Measurements from ENCODE around the gene CUX1. TPM values are rescaled to one million over a fixed set of nuclear protein-coding genes. Genes with fewer than 3 reads are reported as not detected.
"Not testable (repeated sequence)": the region's sequence is repeated elsewhere in the genome, so short reads cannot be mapped to it uniquely, and the experiment has no call there.

CUX1 gene
- polyA plus RNA-seq, 3 donors = 80.1 to 95.7 (median 93.4) TPM

DNA sequence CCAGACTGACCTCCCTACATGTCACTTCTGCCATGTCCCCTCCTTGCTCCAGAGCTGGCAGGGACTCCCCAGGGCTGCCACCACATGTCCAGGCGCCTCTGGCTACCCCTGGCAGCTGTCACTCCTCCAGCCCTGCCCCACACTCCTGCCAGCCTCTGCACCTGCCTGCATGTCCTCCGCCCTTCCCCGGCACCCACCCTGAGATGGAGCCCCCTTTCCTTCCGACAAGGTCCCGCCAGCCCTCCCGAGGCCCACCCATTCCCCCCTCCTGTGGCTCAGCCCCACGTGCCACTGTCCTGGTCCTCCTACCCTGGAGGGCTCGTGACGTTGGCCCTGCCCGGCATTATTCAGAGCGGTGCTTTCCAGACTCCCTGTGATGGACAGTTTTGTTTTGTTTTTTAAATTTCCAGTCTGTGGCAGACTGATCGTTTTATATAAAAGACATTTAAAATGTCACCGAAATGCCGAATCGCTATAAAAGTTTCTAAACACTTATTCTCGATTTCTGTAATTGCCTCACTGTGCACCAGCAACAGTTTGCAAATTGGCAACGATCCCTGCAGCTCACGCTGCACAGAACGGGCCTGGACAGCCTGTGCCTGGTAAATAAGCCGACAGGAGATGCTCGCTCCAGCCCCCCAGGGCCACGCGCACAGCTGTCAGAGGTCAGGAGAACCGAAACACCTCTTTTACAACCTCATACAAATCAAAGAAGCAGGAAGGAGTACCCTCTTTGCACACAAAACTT is 358.2 kb downstream of the CUX1 start:
- peak; percentile 30 for DNase-seq

DNA sequence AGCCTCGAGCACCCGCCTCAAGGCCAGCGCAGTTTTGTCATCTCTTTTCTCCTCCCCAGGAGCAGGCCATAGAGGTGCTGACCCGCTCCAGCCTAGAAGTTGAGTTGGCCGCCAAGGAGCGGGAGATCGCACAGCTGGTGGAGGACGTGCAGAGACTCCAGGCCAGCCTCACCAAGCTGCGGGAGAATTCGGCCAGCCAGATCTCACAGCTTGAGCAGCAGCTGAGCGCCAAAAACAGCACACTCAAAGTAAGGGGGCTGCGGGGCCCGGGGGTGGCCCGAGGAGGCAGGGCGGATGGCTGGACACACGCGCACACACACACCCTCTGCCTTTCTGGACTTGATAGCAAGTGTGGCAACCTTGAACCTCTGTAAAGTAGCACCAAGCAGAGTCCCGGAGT is 361.0 kb downstream of the CUX1 start:
- no peak for DNase-seq

- DNase-seq = no peak
These were observed 363.3 kb downstream of the CUX1 start for GRCh38 chr7:102180727-102181126.

DNA sequence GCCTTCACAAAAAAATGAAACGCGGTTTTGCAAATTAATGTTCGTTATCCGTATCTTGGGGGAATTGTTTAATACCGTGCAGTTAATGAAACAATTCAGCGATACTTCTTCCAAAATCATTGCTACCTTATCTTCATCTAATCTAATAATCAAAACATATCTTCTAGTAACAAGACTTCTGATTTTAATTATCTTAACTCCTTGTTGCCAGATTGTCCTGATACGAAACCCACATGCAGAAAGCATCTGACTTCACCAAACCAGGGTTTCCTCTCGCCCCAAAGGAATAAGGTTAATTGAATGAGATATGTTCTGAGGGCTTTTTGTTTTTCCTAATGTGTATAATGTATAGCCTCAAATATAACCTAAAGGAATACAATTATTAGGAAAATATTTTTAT is 364.1 kb downstream of the CUX1 start:
- no peak for DNase-seq

- no peak for DNase-seq
These were observed 364.6 kb downstream of the CUX1 start for GRCh38 chr7:102182016-102182415.

DNA sequence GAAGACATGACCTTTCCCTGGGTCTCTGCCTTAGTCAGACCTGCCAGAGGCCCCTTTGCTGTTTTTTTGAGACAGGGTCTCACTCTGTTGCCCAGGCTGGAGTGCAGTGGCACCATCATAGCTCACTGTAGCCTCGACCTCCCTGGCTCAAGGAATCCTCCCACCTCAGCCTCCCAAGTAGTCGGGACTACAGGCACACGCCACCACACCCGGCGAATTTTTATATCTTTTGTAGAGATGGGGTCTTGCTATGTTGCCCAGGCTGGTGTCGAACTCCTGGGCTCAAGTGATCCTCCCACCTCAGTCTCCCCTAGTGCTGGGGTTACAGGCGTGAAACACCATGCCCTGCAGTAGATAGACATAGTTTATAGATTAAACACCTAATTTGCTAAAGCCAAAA is 366.4 kb downstream of the CUX1 start:
- DNase-seq = not testable (repeated sequence)

DNA sequence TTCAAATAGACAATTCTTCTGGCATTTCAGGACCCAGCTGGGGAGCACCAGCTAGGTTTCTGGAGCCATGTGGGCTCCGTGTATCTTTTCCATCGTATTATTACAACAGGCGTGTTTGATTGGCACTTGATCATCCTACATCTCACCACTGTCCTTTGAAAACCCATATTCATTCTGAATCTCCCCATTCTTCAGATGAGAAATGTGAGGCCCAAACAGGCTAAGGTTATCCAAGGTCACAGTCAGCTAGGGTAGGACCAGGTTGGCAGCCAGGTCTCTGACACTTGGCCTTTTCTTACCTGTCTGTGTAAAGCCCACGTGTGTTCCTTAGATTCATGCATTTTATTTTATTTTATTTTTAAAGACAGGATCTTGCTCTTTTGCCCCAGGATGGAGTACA is 366.9 kb downstream of the CUX1 start:
- DNase-seq = no peak

DNA sequence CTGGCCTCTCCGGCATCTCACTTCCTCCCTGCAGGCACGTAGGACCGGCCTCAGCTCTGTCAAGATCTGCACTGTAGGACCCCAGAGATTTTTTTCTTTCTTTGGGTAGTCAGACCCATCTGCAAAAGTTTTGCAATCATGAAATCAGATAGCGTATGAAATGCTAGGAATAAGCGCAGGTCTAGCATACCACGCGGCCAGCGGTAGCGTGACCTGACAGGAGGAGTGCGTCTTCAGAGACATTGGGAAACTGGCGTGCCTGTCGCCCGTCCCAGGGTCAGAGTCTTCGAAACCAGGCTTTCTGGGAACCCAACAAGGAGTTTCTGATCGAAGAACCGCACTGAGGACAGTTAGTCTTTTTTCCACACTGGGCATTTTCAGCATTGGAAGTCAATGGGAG is 368.4 kb downstream of the CUX1 start:
- DNase-seq = no peak

DNA sequence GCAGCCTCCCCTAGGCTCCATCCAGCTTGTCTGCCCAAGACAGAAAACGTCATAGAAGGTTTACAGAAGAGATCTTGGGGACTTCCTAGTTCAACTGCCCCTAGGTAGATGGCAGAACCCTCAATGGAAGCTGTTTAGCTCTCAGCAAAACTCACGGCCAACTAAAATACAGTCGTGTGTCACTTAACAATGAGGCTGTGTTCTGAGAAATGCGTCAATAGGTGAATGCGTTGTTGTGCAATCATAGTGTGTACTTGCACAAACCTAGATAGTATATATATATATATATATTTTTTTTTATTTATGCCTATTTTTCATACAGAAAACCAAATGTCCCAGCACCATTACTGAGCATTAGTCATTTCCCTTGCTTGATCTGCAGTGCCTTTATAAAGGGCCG is 368.9 kb downstream of the CUX1 start:
- no peak for DNase-seq

DNA sequence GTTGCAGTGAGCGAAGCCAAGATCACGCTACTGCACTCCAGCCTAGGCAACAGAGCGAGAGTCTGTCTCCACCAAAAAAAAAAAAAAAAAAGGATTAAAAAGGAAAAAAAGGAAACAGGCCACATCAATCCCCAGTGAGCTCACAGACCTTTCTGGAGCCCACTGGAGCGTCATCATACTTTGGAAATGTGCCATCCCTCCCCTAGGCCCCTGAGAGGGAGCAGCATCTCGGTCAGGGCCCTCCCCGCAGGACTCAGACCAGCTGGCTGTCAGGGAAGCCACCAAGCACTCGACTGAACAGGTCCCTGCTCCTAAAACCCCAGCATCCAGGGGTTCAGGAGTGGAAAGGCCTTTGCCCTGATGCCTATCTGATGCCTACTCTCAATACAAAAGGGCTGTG is 371.3 kb downstream of the CUX1 start:
- no peak for DNase-seq

DNA sequence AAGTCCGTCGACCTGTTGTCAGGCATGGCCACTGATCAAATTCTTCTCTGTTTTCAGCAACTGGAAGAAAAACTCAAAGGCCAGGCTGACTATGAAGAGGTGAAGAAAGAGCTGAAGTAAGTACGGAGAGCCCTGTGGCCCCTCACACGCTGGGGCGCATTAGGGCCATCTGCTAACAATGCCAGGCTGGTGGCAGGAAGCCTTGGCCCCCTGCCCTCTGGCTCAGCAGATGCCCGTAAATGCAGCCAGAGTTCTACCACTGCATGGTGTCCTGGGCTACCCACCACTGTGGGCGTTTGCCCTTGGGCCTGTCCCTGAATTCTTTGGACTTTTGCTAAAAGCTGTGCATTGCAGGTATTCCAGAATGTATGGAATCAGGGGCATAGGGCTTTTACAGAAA is 372.3 kb downstream of the CUX1 start:
- DNase-seq = no peak

- DNase-seq = no peak
These were observed 373.4 kb downstream of the CUX1 start for GRCh38 chr7:102190776-102191350.

GRCh38 chr7:102191556-102192379 is 374.3 kb downstream of the CUX1 start:
- DNase-seq = no peak

GRCh38 chr7:102192790-102193189 is 375.4 kb downstream of the CUX1 start:
- DNase-seq = no peak

DNA sequence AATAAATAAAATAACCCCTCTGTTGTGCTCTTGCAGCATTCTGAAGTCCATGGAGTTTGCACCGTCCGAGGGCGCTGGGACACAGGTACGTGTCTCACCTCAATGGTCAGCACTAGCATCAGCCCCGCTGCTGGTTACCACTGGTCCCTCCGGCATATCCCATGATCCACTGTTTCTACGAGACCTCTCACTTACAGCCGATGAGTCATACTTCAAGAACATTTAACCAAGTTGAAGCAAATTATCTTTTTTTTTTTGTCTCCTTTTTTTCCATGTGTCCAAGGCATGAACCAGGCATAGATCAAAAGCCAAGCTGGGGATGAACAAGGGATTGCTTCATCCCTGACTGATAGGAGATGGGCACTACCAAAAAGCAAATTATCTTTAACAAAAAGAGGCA is 376.4 kb downstream of the CUX1 start:
- no peak for DNase-seq

GRCh38 chr7:102195361-102195760 is 377.9 kb downstream of the CUX1 start:
- DNase-seq = no peak

GRCh38 chr7:102196028-102196427 is 378.6 kb downstream of the CUX1 start:
- DNase-seq = no peak

GRCh38 chr7:102197161-102197560 is 379.7 kb downstream of the CUX1 start:
- DNase-seq = no peak

- no peak for DNase-seq
These were observed 380.2 kb downstream of the CUX1 start for GRCh38 chr7:102197599-102197998.

GRCh38 chr7:102198417-102198956 is 381.1 kb downstream of the CUX1 start:
- peak; percentile 8 for DNase-seq

- DNase-seq = no peak
These were observed 384.1 kb downstream of the CUX1 start for GRCh38 chr7:102201576-102201975.

- no peak for DNase-seq
These were observed 385.1 kb downstream of the CUX1 start for GRCh38 chr7:102202556-102202955.

DNA sequence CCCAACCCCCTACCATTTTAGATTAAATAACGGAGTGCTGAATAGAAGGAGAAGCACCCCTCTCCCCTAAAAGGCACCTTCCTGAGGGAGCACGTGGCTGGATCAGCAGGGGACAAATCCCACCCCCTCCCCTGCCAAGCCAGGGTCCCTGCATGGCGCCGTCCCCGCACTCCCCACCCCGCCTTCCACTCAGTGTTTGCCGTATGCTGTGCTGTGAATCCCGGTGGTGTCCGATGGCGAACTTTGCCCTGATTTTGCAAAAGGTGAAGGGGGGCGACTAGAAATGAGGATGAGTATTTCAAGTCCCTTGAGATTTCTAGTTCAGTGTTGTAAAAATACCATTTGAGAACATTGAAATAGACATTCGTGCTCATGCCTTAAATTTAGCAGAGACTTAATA is 385.8 kb downstream of the CUX1 start:
- DNase-seq = no peak

Data from renal pelvis (tissue), 4 donors.